Erythroblast (primary cell): ENCODE results near the gene TUT1.

Experiments
- GATA1 ChIP-seq: IDR thresholded peaks from 2 replicates; pipeline ENCODE4 v1.6.1; 2011; ENCODE audit warnings: low read depth, mild to moderate bottlenecking, control low read depth, low read length, moderate library complexity
- POLR2A ChIP-seq: IDR thresholded peaks from 2 replicates; pipeline ENCODE4 v1.6.1; 2011; ENCODE audit warnings: mild to moderate bottlenecking, low read length

DNA sequence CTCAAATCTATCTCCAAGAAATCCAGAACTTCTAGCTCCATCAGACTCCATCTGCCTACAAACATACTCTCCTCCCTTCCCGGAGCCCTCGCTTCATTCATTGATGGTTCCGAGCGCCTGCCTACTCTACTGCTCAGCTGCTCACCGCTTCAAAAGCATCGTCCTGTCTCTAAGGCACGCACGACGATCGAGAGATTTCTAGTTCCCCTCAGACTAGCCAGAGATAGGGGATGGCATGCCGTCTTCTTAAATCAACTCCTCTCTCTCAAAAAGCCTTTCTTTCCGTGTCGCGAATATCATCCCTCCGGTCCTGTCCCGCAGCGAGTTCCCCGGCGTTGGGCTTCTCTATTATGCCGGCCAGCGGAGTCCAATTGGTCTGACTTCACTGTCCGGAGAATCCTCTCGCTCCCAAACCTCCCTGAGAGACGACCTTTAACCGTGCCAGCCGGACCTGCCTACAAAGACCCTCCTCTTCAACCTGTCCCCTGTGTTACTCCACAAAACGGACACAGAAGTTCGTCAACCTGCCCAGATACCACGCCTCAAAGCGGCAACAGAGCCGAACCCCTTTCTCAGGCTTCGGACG, 18.2 kb downstream of the TUT1 start:
- TF ChIP-seq POLR2A: no peak
- TF ChIP-seq GATA1: no peak
